Esophagus squamous epithelium (tissue), 4 donors: ENCODE results near the gene BMP2K.

Experiments used
- CTCF ChIP-seq, 6 experiments: fragments of 450-650 bp in 4 of 6; fragments of 200-600 bp in 2 of 6; sonication (generic) in 2 of 6; IDR thresholded peaks; one replicate each; pipeline ENCODE4 v1.5.1; 2016 to 2019; ENCODE audit warnings: antibody characterized with exemption in 6 of 6, mild to moderate bottlenecking in 4 of 6, moderate library complexity in 4 of 6
- POLR2A ChIP-seq, 4 donors: fragments of 450-650 bp; IDR thresholded peaks; one replicate each; pipeline ENCODE4 v1.6.1; 2017; ENCODE audit warnings: antibody characterized with exemption in 4 of 4, mild to moderate bottlenecking in 4 of 4, moderate library complexity in 3 of 4

GRCh38 chr4:78763251-78763650, 12.9 kb upstream of the BMP2K start:
- TF ChIP-seq CTCF (IDR thresholded peaks at IDR 0.05) (no peak), POLR2A (IDR thresholded peaks at IDR 0.05) (no peak)
